Measurements from ENCODE around the gene BCORL1. TPM values are rescaled to one million over a fixed set of nuclear protein-coding genes. Genes with fewer than 3 reads are reported as not detected.

Gene BCORL1
- total and polyA plus RNA-seq, 2 donors (not counting 1 experiment from before 2014, with no cell fraction given) = 1.1 to 2.8 TPM

DNA sequence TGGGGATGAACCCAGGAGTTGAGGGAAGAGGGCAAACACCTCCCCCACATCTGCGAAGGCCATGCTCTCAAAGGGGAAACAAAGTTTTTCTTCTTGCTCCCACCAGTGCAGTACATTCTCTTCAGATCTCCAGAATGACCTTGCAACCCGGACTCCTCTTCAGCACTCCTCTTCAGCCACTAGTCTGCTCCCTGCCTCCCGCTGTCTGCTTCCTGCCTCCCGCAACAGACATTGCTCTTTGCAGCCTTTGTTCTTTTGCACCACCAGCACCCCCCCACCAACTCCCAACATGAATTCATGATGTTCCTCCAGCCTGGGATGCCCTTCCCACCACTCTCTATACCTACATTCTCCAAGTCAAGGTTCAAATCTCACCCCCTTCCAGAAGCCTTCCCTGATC lies 44.4 kb upstream of the BCORL1 start:
- H4K20me1 ChIP-seq (ENCODE audit: control insufficient read depth, extremely low read depth, insufficient read depth, low read length) = no peaks in the 10 kb centered on the region
- TF ChIP-seq, protein P1, sequence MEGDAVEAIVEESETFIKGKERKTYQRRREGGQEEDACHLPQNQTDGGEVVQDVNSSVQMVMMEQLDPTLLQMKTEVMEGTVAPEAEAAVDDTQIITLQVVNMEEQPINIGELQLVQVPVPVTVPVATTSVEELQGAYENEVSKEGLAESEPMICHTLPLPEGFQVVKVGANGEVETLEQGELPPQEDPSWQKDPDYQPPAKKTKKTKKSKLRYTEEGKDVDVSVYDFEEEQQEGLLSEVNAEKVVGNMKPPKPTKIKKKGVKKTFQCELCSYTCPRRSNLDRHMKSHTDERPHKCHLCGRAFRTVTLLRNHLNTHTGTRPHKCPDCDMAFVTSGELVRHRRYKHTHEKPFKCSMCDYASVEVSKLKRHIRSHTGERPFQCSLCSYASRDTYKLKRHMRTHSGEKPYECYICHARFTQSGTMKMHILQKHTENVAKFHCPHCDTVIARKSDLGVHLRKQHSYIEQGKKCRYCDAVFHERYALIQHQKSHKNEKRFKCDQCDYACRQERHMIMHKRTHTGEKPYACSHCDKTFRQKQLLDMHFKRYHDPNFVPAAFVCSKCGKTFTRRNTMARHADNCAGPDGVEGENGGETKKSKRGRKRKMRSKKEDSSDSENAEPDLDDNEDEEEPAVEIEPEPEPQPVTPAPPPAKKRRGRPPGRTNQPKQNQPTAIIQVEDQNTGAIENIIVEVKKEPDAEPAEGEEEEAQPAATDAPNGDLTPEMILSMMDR (conservative IDR thresholded peaks at IDR 0.05 in 1 of 2, IDR thresholded peaks at IDR 0.05 in 1 of 2; ENCODE audit: low read depth in 1 of 2, low read length in 2 of 2) = no peak
- TF ChIP-seq EZH2 (IDR thresholded peaks at IDR 0.05; ENCODE audit: low read length, missing control alignments) = no peak
- H3K4me1 ChIP-seq (ENCODE audit: control insufficient read depth, extremely low read depth, insufficient read depth, low read length) = no peaks in the 10 kb centered on the region
- no peak for DNase-seq (ENCODE audit: low read depth in 2 of 2)
- H3K27me3 ChIP-seq (ENCODE audit: control insufficient read depth, insufficient read depth, low read length) = peaks cover 13% of the 10 kb centered on the region
- no peak overlapping the region for H3K27ac ChIP-seq (ENCODE audit: insufficient read depth, low read length)
- H3K4me2 ChIP-seq (ENCODE audit: extremely low read depth, insufficient read depth, low read length) = no peak overlapping the region
- H3K9me3 ChIP-seq (ENCODE audit: control insufficient read depth, insufficient read depth, low read depth, low read length) = no peaks in the 10 kb centered on the region
- no peak overlapping the region for H3K9ac ChIP-seq (ENCODE audit: insufficient read depth, low read length)
- no peaks in the 10 kb centered on the region for H3K36me3 ChIP-seq (ENCODE audit: control insufficient read depth, insufficient read depth, low read length)
- H3K4me3 ChIP-seq (replicated peaks in 1 of 4; ENCODE audit: control extremely low read depth in 1 of 4, insufficient read depth in 1 of 4, low read depth in 3 of 4, low read length in 4 of 4) = no peak overlapping the region
- H2AFZ ChIP-seq (ENCODE audit: low read length) = no peak overlapping the region
- H3K79me2 ChIP-seq (ENCODE audit: control insufficient read depth, insufficient read depth, low read length) = no peaks in the 10 kb centered on the region

DNA sequence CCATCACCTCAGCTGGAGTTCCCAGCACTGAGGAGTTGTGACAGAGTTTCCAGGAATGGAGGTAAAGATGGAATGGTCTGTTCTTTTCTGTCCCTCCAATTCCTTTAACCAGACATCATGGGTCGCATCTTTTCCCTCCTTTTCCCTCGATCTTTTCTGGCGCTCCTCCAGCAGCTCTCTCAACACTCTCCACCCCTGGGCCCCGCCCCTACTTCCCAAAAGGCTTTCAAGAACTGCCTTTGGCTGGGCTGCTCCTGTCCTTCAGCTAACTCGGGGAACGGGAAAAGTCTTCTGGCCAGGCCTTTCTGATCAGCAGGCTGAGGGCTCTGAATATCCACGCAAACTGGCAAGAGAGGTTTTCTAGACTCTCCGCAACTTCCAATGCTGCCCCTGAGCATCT lies 42.4 kb upstream of the BCORL1 start:
- Histone ChIP-seq H3K4me3 (replicated peaks in 1 of 4; ENCODE audit: control extremely low read depth in 1 of 4, insufficient read depth in 1 of 4, low read depth in 3 of 4, low read length in 4 of 4) (no peak overlapping the region), H3K27me3 (ENCODE audit: control insufficient read depth, insufficient read depth, low read length) (peaks cover 13% of the 10 kb centered on the region), H3K79me2 (ENCODE audit: control insufficient read depth, insufficient read depth, low read length) (no peaks in the 10 kb centered on the region), H3K4me2 (ENCODE audit: extremely low read depth, insufficient read depth, low read length) (no peak overlapping the region), H3K4me1 (ENCODE audit: control insufficient read depth, extremely low read depth, insufficient read depth, low read length) (no peaks in the 10 kb centered on the region), H3K36me3 (ENCODE audit: control insufficient read depth, insufficient read depth, low read length) (no peaks in the 10 kb centered on the region), H3K9me3 (ENCODE audit: control insufficient read depth, insufficient read depth, low read depth, low read length) (no peaks in the 10 kb centered on the region), H3K27ac (ENCODE audit: insufficient read depth, low read length) (no peak overlapping the region), H2AFZ (ENCODE audit: low read length) (no peak overlapping the region), H4K20me1 (ENCODE audit: control insufficient read depth, extremely low read depth, insufficient read depth, low read length) (no peaks in the 10 kb centered on the region), H3K9ac (ENCODE audit: insufficient read depth, low read length) (no peak overlapping the region)
- TF ChIP-seq EZH2 (IDR thresholded peaks at IDR 0.05; ENCODE audit: low read length, missing control alignments) = no peak
- TF ChIP-seq, protein P1 (conservative IDR thresholded peaks at IDR 0.05 in 1 of 2, IDR thresholded peaks at IDR 0.05 in 1 of 2; ENCODE audit: low read depth in 1 of 2, low read length in 2 of 2) = no peak
- DNase-seq (ENCODE audit: low read depth in 2 of 2) = no peak

DNA sequence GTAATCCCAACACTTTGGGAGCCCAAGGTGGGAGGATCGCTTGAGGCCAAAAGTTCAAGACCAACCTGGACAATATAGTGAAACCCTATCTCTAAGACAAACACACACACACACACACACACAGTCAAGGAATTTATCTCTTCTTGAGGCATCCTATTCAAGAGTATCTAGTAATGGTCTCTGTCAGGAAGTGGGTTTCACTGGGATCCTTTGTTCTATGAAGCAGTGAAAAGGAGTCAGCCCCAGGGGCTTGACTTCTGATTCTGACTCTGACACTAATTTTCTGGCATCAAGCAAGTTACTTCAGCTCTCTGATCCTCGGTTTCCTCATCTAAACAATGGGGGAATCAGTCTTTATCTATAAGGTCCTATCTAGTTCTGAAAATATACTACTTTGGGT lies 41.7 kb upstream of the BCORL1 start:
- TF ChIP-seq, protein P1 (conservative IDR thresholded peaks at IDR 0.05 in 1 of 2, IDR thresholded peaks at IDR 0.05 in 1 of 2; ENCODE audit: low read depth in 1 of 2, low read length in 2 of 2) = no peak
- TF ChIP-seq EZH2 (IDR thresholded peaks at IDR 0.05; ENCODE audit: low read length, missing control alignments) = no peak
- Histone ChIP-seq H4K20me1 (ENCODE audit: control insufficient read depth, extremely low read depth, insufficient read depth, low read length) (no peaks in the 10 kb centered on the region), H3K9me3 (ENCODE audit: control insufficient read depth, insufficient read depth, low read depth, low read length) (no peaks in the 10 kb centered on the region), H3K36me3 (ENCODE audit: control insufficient read depth, insufficient read depth, low read length) (no peaks in the 10 kb centered on the region), H3K4me1 (ENCODE audit: control insufficient read depth, extremely low read depth, insufficient read depth, low read length) (no peaks in the 10 kb centered on the region), H3K9ac (ENCODE audit: insufficient read depth, low read length) (no peak overlapping the region), H3K4me3 (replicated peaks in 1 of 4; ENCODE audit: control extremely low read depth in 1 of 4, insufficient read depth in 1 of 4, low read depth in 3 of 4, low read length in 4 of 4) (no peak overlapping the region), H3K27me3 (ENCODE audit: control insufficient read depth, insufficient read depth, low read length) (peaks cover 10% of the 10 kb centered on the region), H2AFZ (ENCODE audit: low read length) (no peak overlapping the region), H3K4me2 (ENCODE audit: extremely low read depth, insufficient read depth, low read length) (no peak overlapping the region), H3K79me2 (ENCODE audit: control insufficient read depth, insufficient read depth, low read length) (no peaks in the 10 kb centered on the region), H3K27ac (ENCODE audit: insufficient read depth, low read length) (no peak overlapping the region)
- DNase-seq (ENCODE audit: low read depth in 2 of 2) = no peak

All from fibroblast of lung (primary cell).